Measurements from ENCODE around the gene RELN.
"Not testable (repeated sequence)": the region's sequence is repeated elsewhere in the genome, so short reads cannot be mapped to it uniquely, and the experiment has no call there.

The RELN gene

DNA sequence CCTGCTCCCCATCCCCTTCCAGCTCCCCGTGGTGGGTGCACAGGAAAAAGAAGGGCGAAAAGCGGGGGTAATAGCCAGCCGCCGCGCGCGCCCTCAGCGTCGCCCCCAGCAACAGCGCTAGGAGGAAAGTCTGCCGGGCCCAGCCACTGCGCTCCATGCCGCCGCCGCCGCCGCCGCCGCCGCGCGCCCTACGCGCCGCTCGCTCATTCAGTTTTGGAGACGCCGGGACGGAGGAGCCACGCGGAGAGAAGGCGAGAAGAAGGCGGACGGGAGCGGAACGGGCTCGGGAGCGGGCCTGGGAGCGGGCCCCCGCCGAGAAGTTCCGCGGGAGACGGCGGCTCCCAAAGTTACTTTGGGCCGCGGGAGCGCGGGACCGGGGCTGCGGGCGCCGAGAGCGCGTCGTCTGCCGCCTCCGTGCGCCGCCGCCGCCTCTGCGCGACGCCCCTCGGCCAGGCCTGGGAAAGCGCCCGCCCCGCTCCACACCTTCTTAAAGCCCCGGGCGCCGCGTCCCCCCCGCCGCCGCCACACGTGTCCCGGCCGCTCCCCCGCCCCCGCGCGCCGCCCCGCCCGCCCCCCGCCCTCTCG lies at the start of gene RELN:
Gene RELN (minus strand): TSS at position 459 of the 585 bp plus-strand sequence. CDS start 302 bp downstream, at position 157.
- Histone ChIP-seq H3K9me3 (ENCODE audit: insufficient read depth, low read depth, low read length) (no peaks in the 10 kb centered on the region), H4K20me1 (ENCODE audit: insufficient read depth, low read length, poor library complexity, severe bottlenecking) (no peaks in the 10 kb centered on the region), H3K36me3 (ENCODE audit: insufficient read depth, low read length) (no peaks in the 10 kb centered on the region), H3K9ac (ENCODE audit: low read depth, low read length, poor library complexity, severe bottlenecking) (no peak within 1 kb of the TSS), H3K4me1 (ENCODE audit: insufficient read depth, low read length, poor library complexity, severe bottlenecking) (no peaks in the 10 kb centered on the region), H3K4me2 (ENCODE audit: low read depth, low read length, poor library complexity, severe bottlenecking) (no peak within 1 kb of the TSS), H3K79me2 (ENCODE audit: insufficient read depth, low read length) (no peaks in the 10 kb centered on the region), H3K9me2 (replicated peaks; ENCODE audit: low read depth, low read length) (no peaks in the 10 kb centered on the region), H3K4me3 (ENCODE audit: low read length, poor library complexity, severe bottlenecking) (no peak within 1 kb of the TSS), H3F3A (ENCODE audit: low read depth) (no peaks in the 10 kb centered on the region), H2AFZ (ENCODE audit: low read length) (no peak within 1 kb of the TSS), H3K27me3 (ENCODE audit: insufficient read depth, low read length, poor library complexity, severe bottlenecking) (no peaks in the 10 kb centered on the region)
- TF ChIP-seq EZH2phosphoT487 (IDR thresholded peaks at IDR 0.05; ENCODE audit: borderline replicate concordance), result no peak
- TF ChIP-seq, protein P1, sequence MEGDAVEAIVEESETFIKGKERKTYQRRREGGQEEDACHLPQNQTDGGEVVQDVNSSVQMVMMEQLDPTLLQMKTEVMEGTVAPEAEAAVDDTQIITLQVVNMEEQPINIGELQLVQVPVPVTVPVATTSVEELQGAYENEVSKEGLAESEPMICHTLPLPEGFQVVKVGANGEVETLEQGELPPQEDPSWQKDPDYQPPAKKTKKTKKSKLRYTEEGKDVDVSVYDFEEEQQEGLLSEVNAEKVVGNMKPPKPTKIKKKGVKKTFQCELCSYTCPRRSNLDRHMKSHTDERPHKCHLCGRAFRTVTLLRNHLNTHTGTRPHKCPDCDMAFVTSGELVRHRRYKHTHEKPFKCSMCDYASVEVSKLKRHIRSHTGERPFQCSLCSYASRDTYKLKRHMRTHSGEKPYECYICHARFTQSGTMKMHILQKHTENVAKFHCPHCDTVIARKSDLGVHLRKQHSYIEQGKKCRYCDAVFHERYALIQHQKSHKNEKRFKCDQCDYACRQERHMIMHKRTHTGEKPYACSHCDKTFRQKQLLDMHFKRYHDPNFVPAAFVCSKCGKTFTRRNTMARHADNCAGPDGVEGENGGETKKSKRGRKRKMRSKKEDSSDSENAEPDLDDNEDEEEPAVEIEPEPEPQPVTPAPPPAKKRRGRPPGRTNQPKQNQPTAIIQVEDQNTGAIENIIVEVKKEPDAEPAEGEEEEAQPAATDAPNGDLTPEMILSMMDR (conservative IDR thresholded peaks at IDR 0.05; ENCODE audit: low read length), result no peak

DNA sequence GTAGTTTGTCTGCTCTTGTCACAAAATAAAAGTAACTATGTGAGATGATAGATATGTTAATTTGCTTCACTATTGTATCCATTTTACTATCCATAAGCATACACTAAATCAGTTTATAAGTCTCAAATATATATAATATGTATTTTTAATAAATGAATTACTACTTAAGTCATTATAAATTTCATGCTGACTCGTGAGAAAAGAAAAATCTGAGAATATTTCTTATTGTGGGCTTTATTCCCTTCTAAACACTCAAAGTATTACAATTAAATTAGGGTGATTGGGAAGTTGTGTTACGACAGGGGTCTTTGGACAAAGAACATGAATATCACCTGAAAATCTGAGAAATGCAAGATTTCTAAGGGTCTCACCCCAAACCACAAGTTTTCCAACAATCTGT lies 48.7 kb upstream of the RELN start:
- H2AFZ ChIP-seq (ENCODE audit: low read length), result no peak overlapping the region
- H3K4me3 ChIP-seq (ENCODE audit: low read length, poor library complexity, severe bottlenecking), result no peak overlapping the region
- no peaks in the 10 kb centered on the region for H4K20me1 ChIP-seq (ENCODE audit: insufficient read depth, low read length, poor library complexity, severe bottlenecking)
- no peaks in the 10 kb centered on the region for H3K27me3 ChIP-seq (ENCODE audit: insufficient read depth, low read length, poor library complexity, severe bottlenecking)
- no peaks in the 10 kb centered on the region for H3K36me3 ChIP-seq (ENCODE audit: insufficient read depth, low read length)
- H3F3A ChIP-seq (ENCODE audit: low read depth), result no peaks in the 10 kb centered on the region
- no peaks in the 10 kb centered on the region for H3K9me3 ChIP-seq (ENCODE audit: insufficient read depth, low read depth, low read length)
- H3K9ac ChIP-seq (ENCODE audit: low read depth, low read length, poor library complexity, severe bottlenecking), result no peak overlapping the region
- no peaks in the 10 kb centered on the region for H3K4me1 ChIP-seq (ENCODE audit: insufficient read depth, low read length, poor library complexity, severe bottlenecking)
- no peak overlapping the region for H3K4me2 ChIP-seq (ENCODE audit: low read depth, low read length, poor library complexity, severe bottlenecking)
- TF ChIP-seq, protein P1 (conservative IDR thresholded peaks at IDR 0.05; ENCODE audit: low read length), result no peak
- TF ChIP-seq EZH2phosphoT487 (IDR thresholded peaks at IDR 0.05; ENCODE audit: borderline replicate concordance), result no peak
- H3K9me2 ChIP-seq (replicated peaks; ENCODE audit: low read depth, low read length), result no peaks in the 10 kb centered on the region
- H3K79me2 ChIP-seq (ENCODE audit: insufficient read depth, low read length), result no peaks in the 10 kb centered on the region

DNA sequence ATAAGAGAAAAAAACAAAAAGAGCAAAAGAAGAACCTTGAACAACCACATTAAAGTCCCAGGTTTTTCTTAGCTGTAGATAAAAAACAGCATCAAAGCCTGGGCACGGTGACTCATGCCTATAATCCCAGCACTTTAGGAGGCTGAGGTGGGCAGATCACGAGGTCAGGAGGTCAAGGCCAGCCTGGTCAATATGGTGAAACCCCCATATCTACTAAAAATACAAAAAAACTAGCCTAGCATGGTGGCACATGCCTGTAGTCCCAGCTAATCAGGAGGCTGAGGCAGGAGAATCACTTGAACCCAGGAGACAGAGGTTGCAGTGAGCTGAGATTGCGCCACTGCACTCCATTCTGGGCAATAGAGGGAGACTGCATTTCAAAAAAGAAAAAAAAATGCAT lies 47.4 kb upstream of the RELN start:
- not testable (repeated sequence) for H3F3A ChIP-seq (ENCODE audit: low read depth); H4K20me1 ChIP-seq (ENCODE audit: insufficient read depth, low read length, poor library complexity, severe bottlenecking); H3K9ac ChIP-seq (ENCODE audit: low read depth, low read length, poor library complexity, severe bottlenecking); H2AFZ ChIP-seq (ENCODE audit: low read length); H3K9me3 ChIP-seq (ENCODE audit: insufficient read depth, low read depth, low read length); H3K79me2 ChIP-seq (ENCODE audit: insufficient read depth, low read length); H3K4me3 ChIP-seq (ENCODE audit: low read length, poor library complexity, severe bottlenecking); H3K4me2 ChIP-seq (ENCODE audit: low read depth, low read length, poor library complexity, severe bottlenecking); H3K9me2 ChIP-seq (replicated peaks; ENCODE audit: low read depth, low read length); H3K4me1 ChIP-seq (ENCODE audit: insufficient read depth, low read length, poor library complexity, severe bottlenecking); H3K36me3 ChIP-seq (ENCODE audit: insufficient read depth, low read length); H3K27me3 ChIP-seq (ENCODE audit: insufficient read depth, low read length, poor library complexity, severe bottlenecking)

DNA sequence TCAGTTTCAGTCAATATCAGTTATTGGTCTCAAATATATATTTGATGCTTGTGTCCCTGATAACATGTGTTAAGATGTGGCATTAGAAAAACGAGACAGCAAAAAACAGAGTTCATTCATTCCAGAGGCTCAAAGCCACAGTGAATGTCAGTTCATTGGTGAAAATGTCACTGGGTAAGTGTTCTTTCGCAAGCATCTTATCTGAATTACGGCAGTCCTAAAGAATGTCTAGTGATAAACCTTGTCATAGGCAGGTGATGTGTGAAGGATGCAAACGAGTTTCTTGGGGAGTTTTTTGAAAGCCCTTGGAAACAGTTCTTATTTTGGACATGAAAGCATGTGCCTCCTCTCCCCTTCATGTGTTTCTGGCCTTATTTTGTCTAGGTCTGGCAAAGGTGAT lies 45.9 kb upstream of the RELN start:
- Histone ChIP-seq H4K20me1 (ENCODE audit: insufficient read depth, low read length, poor library complexity, severe bottlenecking) (no peaks in the 10 kb centered on the region), H3K79me2 (ENCODE audit: insufficient read depth, low read length) (no peaks in the 10 kb centered on the region), H3K36me3 (ENCODE audit: insufficient read depth, low read length) (no peaks in the 10 kb centered on the region)

More for the DNA sequence above, 45.9 kb upstream of the RELN start:
- H2AFZ ChIP-seq (ENCODE audit: low read length), result no peak overlapping the region
- no peak for TF ChIP-seq EZH2phosphoT487 (IDR thresholded peaks at IDR 0.05; ENCODE audit: borderline replicate concordance)
- TF ChIP-seq, protein P1 (conservative IDR thresholded peaks at IDR 0.05; ENCODE audit: low read length), result no peak
- H3K9me2 ChIP-seq (replicated peaks; ENCODE audit: low read depth, low read length), result no peaks in the 10 kb centered on the region
- H3K27me3 ChIP-seq (ENCODE audit: insufficient read depth, low read length, poor library complexity, severe bottlenecking), result no peaks in the 10 kb centered on the region
- no peaks in the 10 kb centered on the region for H3K9me3 ChIP-seq (ENCODE audit: insufficient read depth, low read depth, low read length)
- H3K4me1 ChIP-seq (ENCODE audit: insufficient read depth, low read length, poor library complexity, severe bottlenecking), result no peaks in the 10 kb centered on the region
- no peak overlapping the region for H3K4me3 ChIP-seq (ENCODE audit: low read length, poor library complexity, severe bottlenecking)
- H3K9ac ChIP-seq (ENCODE audit: low read depth, low read length, poor library complexity, severe bottlenecking), result no peak overlapping the region
- no peaks in the 10 kb centered on the region for H3F3A ChIP-seq (ENCODE audit: low read depth)
- H3K4me2 ChIP-seq (ENCODE audit: low read depth, low read length, poor library complexity, severe bottlenecking), result no peak overlapping the region
